Gastrocnemius medialis (tissue), 4 donors: Measurements from ENCODE around the gene CFL2. TPM values are rescaled to one million over a fixed set of nuclear protein-coding genes. Genes with fewer than 3 reads are reported as not detected.
A peak's percentile ranks its signal among the peaks of the same experiment; 100 is the strongest.

Source experiments
- ATAC-seq, 2 donors: fragments of 150-250 bp; one replicate each; pipeline ENCODE4 v1.9.1; 2016
- DNase-seq, 2 donors: peaks; one replicate each; pipeline ENCODE4 v3.0.0-alpha.2; 2019
- H3K27ac ChIP-seq, 4 donors: fragments of 200-600 bp; sonication (generic); 1 replicate in 1 of 4; 2 replicates in 3 of 4; pipeline ENCODE4 v1.5.1; 2016 to 2018; ENCODE audit warnings: mild to moderate bottlenecking in 2 of 4, moderate library complexity in 1 of 4
- H3K27me3 ChIP-seq, 3 donors: fragments of 200-600 bp; sonication (generic) in 2 of 3; 1 replicate in 1 of 3; 2 replicates in 2 of 3; pipeline versions ENCODE4 v1.5.1 to v1.6.0; 2016 to 2019; ENCODE audit warnings: mild to moderate bottlenecking in 1 of 3, moderate library complexity in 1 of 3
- H3K36me3 ChIP-seq, 2 donors: fragments of 200-600 bp; sonication (generic) in 1 of 2; one replicate each; pipeline ENCODE4 v1.5.1; 2017 to 2018
- H3K4me1 ChIP-seq, 2 donors: fragments of 200-600 bp; sonication (generic) in 1 of 2; one replicate each; pipeline ENCODE4 v1.5.1; 2016 to 2017; ENCODE audit warnings: mild to moderate bottlenecking in 2 of 2
- H3K4me3 ChIP-seq, 4 donors: fragments of 200-600 bp; sonication (generic) in 3 of 4; 1 replicate in 1 of 4; 2 replicates in 3 of 4; pipeline ENCODE4 v1.5.1; 2016 to 2019; ENCODE audit warnings: mild to moderate bottlenecking in 2 of 4
- H3K9me3 ChIP-seq, 3 donors: fragments of 200-600 bp; sonication (generic) in 2 of 3; 1 replicate in 1 of 3; 2 replicates in 2 of 3; pipeline ENCODE4 v1.5.1; 2016 to 2019
- CTCF ChIP-seq, 5 experiments: fragments of 450-650 bp in 3 of 5; fragments of 200-600 bp in 2 of 5; sonication (generic) in 2 of 5; IDR thresholded peaks in 4 of 5; conservative IDR thresholded peaks in 1 of 5; 1 replicate in 4 of 5; 2 replicates in 1 of 5; pipeline ENCODE4 v1.5.1; 2016 to 2019; ENCODE audit warnings: antibody characterized with exemption in 5 of 5, mild to moderate bottlenecking in 3 of 5, moderate library complexity in 3 of 5
- POLR2A ChIP-seq, 2 donors: fragments of 450-650 bp; IDR thresholded peaks; one replicate each; pipeline ENCODE4 v1.6.1; 2017; ENCODE audit warnings: antibody characterized with exemption in 2 of 2, mild to moderate bottlenecking in 2 of 2, moderate library complexity in 2 of 2
- in situ Hi-C, 4 donors: fragments of 200-750 bp; cut with MboI; loops; one replicate each; pipeline versions ENCODE4 v1.15.0 to v1.8.0; 2017; ENCODE audit warnings: low sequenced_read_pairs in 4 of 4
- intact Hi-C: fragments of 100-400 bp; cut with DNase I; formaldehyde crosslinking; loops from one replicate; pipeline ENCODE4 v1.15.1; 2023; ENCODE audit warnings: low total_unique reads
- total RNA-seq, 4 donors: library from RNA; depleted of rRNA; stranded (reverse); fragments of >200 nt; gene quantifications; one replicate each; pipeline versions ENCODE4 v1.1.0 to v1.2.3, GENCODE V29; 2016

CFL2 gene
- total RNA-seq, 4 donors from 2014 or later = 331 to 434 (median 371) TPM

GRCh38 chr14:34676516-34677211 lies 37.7 kb downstream of the CFL2 start:
- H3K36me3 ChIP-seq = no peaks in the 10 kb centered on the region
- no peaks in the 10 kb centered on the region for H3K9me3 ChIP-seq
- no peak for DNase-seq
- no peak for ATAC-seq
- H3K4me3 ChIP-seq = no peak overlapping the region
- H3K4me1 ChIP-seq = peaks cover 16 to 26% of the 10 kb centered on the region in 2 donors
- H3K27ac ChIP-seq = peak overlapping the region; percentile 35 to 80 (median 68)
- intact Hi-C loops (no loop called here), in situ Hi-C loops (no loop called here)
- TF ChIP-seq CTCF (IDR thresholded peaks at IDR 0.05 in 4 of 5, conservative IDR thresholded peaks at IDR 0.05 in 1 of 5) (no peak), POLR2A (IDR thresholded peaks at IDR 0.05) (no peak)
- no peaks in the 10 kb centered on the region for H3K27me3 ChIP-seq

- in situ Hi-C loops = loop anchor here (5.0 kb wide), 1 partner anchor 49 kb away; no protein-coding TSS in a partner anchor
- no peak for TF ChIP-seq CTCF (IDR thresholded peaks at IDR 0.05 in 4 of 5, conservative IDR thresholded peaks at IDR 0.05 in 1 of 5)
- no peak for TF ChIP-seq POLR2A (IDR thresholded peaks at IDR 0.05)
- intact Hi-C loops = no loop called here
- H3K36me3 ChIP-seq = no peaks in the 10 kb centered on the region
- H3K27ac ChIP-seq = no peak overlapping the region
- no peaks in the 10 kb centered on the region for H3K9me3 ChIP-seq
- H3K4me1 ChIP-seq = peaks cover 10 to 18% of the 10 kb centered on the region in 2 donors
- no peaks in the 10 kb centered on the region for H3K27me3 ChIP-seq
- no peak overlapping the region for H3K4me3 ChIP-seq
- DNase-seq (no peak), ATAC-seq (no peak)
Measured at GRCh38 chr14:34673702-34674101, 40.7 kb downstream of the CFL2 start.

GRCh38 chr14:34671716-34672115 lies 42.7 kb downstream of the CFL2 start:
- Histone ChIP-seq H3K4me1 (peaks cover 0 to 2% of the 10 kb centered on the region in 2 donors), H3K27ac (no peak overlapping the region), H3K36me3 (no peaks in the 10 kb centered on the region), H3K27me3 (no peaks in the 10 kb centered on the region), H3K9me3 (no peaks in the 10 kb centered on the region), H3K4me3 (no peak overlapping the region)
- ATAC-seq (no peak), DNase-seq (no peak)
- in situ Hi-C loops (loop anchor here (5.0 kb wide), 1 partner anchor 51 kb away; no protein-coding TSS in a partner anchor), intact Hi-C loops (loop anchor here (1.0 kb wide), 1 partner anchor 52 kb away; no protein-coding TSS in a partner anchor)
- TF ChIP-seq CTCF (IDR thresholded peaks at IDR 0.05 in 4 of 5, conservative IDR thresholded peaks at IDR 0.05 in 1 of 5) (no peak), POLR2A (IDR thresholded peaks at IDR 0.05) (no peak)

GRCh38 chr14:34668111-34668510 lies 46.3 kb downstream of the CFL2 start:
- TF ChIP-seq CTCF (IDR thresholded peaks at IDR 0.05 in 4 of 5, conservative IDR thresholded peaks at IDR 0.05 in 1 of 5) = no peak
- in situ Hi-C loops (no loop called here), intact Hi-C loops (no loop called here)
- Histone ChIP-seq H3K36me3 (no peaks in the 10 kb centered on the region), H3K27me3 (no peaks in the 10 kb centered on the region), H3K27ac (no peak overlapping the region), H3K4me3 (no peak overlapping the region), H3K9me3 (no peaks in the 10 kb centered on the region), H3K4me1 (no peaks in the 10 kb centered on the region)
- no peak for ATAC-seq
- DNase-seq = no peak
